HCT116 (cell line): ENCODE data around the gene ABRACL. TPM values are rescaled to one million over a fixed set of nuclear protein-coding genes. Genes with fewer than 3 reads are reported as not detected.

Experiments used
- ATAC-seq: fragments of 200-7000 bp; cut with Tn5 transposase; 2 replicates; pipeline ENCODE4 v1.9.1; 2020; ENCODE audit warnings: mild to moderate bottlenecking, moderate library complexity
- BruUV-seq: library from RNA; stranded (reverse); fragments of 400-500 nt; replicated peaks from 2 replicates; lab custom pipeline; 2021; lab: Mats Ljungman, UMichigan
- CTCF ChIA-PET: fragments of 300-600 bp; sonication (Branson Sonifier 250); formaldehyde crosslinking; loops from one replicate; lab custom pipeline; 2021; ENCODE audit warnings: antibody characterized with exemption; lab: Charles Lee
- POLR2A ChIA-PET: fragments of 300-600, 350-600 bp; sonication (Branson Sonifier 250); formaldehyde crosslinking; loops from one replicate; lab custom pipeline; 2021; ENCODE audit warnings: antibody characterized with exemption; lab: Charles Lee
- RAD21 ChIA-PET, 2 experiments: fragments of 300-600 bp; sonication (Branson Sonifier 250); formaldehyde crosslinking; loops; one replicate each; lab custom pipeline; 2023; ENCODE audit warnings: low total read pairs in 2 of 2; ENCODE audit not compliant: uncharacterized antibody in 2 of 2, unreplicated experiment in 2 of 2, low non-redundant PET in 1 of 2; lab: Charles Lee
- DNase-seq: peaks from one replicate; pipeline ENCODE4 v3.0.0-alpha.2; 2010; ENCODE audit warnings: low read depth, low spot score
- H2AFZ ChIP-seq: fragments of 200-600 bp; shearing (Covaris generic), sonication (generic); 2 replicates; pipeline ENCODE4 v1.6.1; 2017; ENCODE audit warnings: low read depth, mixed run types, mixed read lengths, antibody characterized with exemption, low read length; ENCODE audit not compliant: poor library complexity, severe bottlenecking
- H3K27ac ChIP-seq: 2 replicates; pipeline ENCODE4 v1.5.1; 2012; ENCODE audit warnings: low read depth, low read length
- H3K27me3 ChIP-seq: fragments of 200-600 bp; sonication (generic); 2 replicates; pipeline ENCODE4 v1.6.1; 2016; ENCODE audit warnings: mixed run types, low read length, mixed read lengths; ENCODE audit not compliant: insufficient read depth
- H3K36me3 ChIP-seq, 2 experiments: fragments of 200-500 bp in 1 of 2; fragments of 200-600 bp in 1 of 2; sonication (Bioruptor generic) in 1 of 2; sonication (generic) in 1 of 2; 2 replicates each; pipeline versions ENCODE4 v1.5.1 to v1.6.1; 2014 to 2016; ENCODE audit warnings: low read length in 2 of 2, inconsistent platforms in 1 of 2, mixed read lengths in 1 of 2, mixed run types in 1 of 2; ENCODE audit not compliant: insufficient read depth in 2 of 2, control insufficient read depth in 1 of 2
- H3K4me1 ChIP-seq, 2 experiments: fragments of 200-600 bp in 1 of 2; sonication (generic) in 1 of 2; 2 replicates each; pipeline versions ENCODE4 v1.5.1 to v1.6.1; 2012 to 2017; ENCODE audit warnings: low read length in 2 of 2, inconsistent platforms in 1 of 2, mild to moderate bottlenecking in 1 of 2, mixed read lengths in 1 of 2, mixed run types in 1 of 2, moderate library complexity in 1 of 2; ENCODE audit not compliant: insufficient read depth in 2 of 2, control insufficient read depth in 1 of 2
- H3K4me2 ChIP-seq: fragments of 200-600 bp; sonication (generic); 2 replicates; pipeline ENCODE4 v1.6.1; 2017; ENCODE audit warnings: mixed run types, low read length, mixed read lengths
- H3K4me3 ChIP-seq, 2 experiments: fragments of 200-600 bp in 1 of 2; sonication (generic) in 1 of 2; replicated peaks in 1 of 2; 2 replicates each; pipeline ENCODE4 v1.5.1; 2011 to 2016; ENCODE audit warnings: low read length in 2 of 2, control low read depth in 1 of 2, low read depth in 1 of 2, mild to moderate bottlenecking in 1 of 2, mixed read lengths in 1 of 2, mixed run types in 1 of 2
- H3K79me2 ChIP-seq: fragments of 200-600 bp; sonication (generic); 2 replicates; pipeline ENCODE4 v1.6.1; 2017; ENCODE audit warnings: mild to moderate bottlenecking, mixed run types, low read length, moderate library complexity, mixed read lengths; ENCODE audit not compliant: insufficient read depth
- H3K9ac ChIP-seq: fragments of 200-600 bp; sonication (generic); 2 replicates; pipeline ENCODE4 v1.6.1; 2016; ENCODE audit warnings: low read length, mixed read lengths
- H3K9me2 ChIP-seq: fragments of 200-600 bp; sonication (generic), shearing (Covaris generic); 2 replicates; pipeline ENCODE4 v1.6.1; 2017; ENCODE audit warnings: mixed run types, mild to moderate bottlenecking, moderate library complexity; ENCODE audit not compliant: insufficient read depth
- H3K9me3 ChIP-seq, 2 experiments: fragments of 200-500 bp in 1 of 2; fragments of 200-600 bp in 1 of 2; sonication (Bioruptor generic) in 1 of 2; sonication (generic) in 1 of 2; 2 replicates each; pipeline ENCODE4 v1.6.1; 2014 to 2017; ENCODE audit warnings: low read length in 2 of 2, mixed read lengths in 2 of 2, inconsistent platforms in 1 of 2, low read depth in 1 of 2, mild to moderate bottlenecking in 1 of 2, mixed run types in 1 of 2, moderate library complexity in 1 of 2; ENCODE audit not compliant: control insufficient read depth in 1 of 2, insufficient read depth in 1 of 2
- H4K20me1 ChIP-seq: fragments of 200-600 bp; sonication (generic), shearing (Covaris generic); 2 replicates; pipeline ENCODE4 v1.6.1; 2017; ENCODE audit warnings: mixed run types, mild to moderate bottlenecking, moderate library complexity; ENCODE audit not compliant: insufficient read depth
- CEBPB ChIP-seq: IDR thresholded peaks from 2 replicates; pipeline ENCODE4 v1.6.1; 2012; ENCODE audit warnings: low read depth
- EGR1 ChIP-seq: IDR thresholded peaks from 2 replicates; pipeline ENCODE4 v1.6.1; 2012; ENCODE audit warnings: low read depth
- ELF1 ChIP-seq: IDR thresholded peaks from 2 replicates; pipeline ENCODE4 v1.6.1; 2012; ENCODE audit warnings: low read depth, borderline replicate concordance
- EZH2 ChIP-seq: fragments of 200-600 bp; sonication (generic); IDR thresholded peaks from 2 replicates; pipeline ENCODE4 v1.6.1; 2017; ENCODE audit warnings: antibody characterized with exemption, mixed run types
- EZH2phosphoT487 ChIP-seq: fragments of 200-600 bp; IDR thresholded peaks from 2 replicates; pipeline ENCODE4 v1.6.1; 2018; ENCODE audit warnings: antibody characterized with exemption, borderline replicate concordance
- FOSL1 ChIP-seq: IDR thresholded peaks from 2 replicates; pipeline ENCODE4 v1.6.1; 2012; ENCODE audit warnings: low read depth
- JUND ChIP-seq: IDR thresholded peaks from 2 replicates; pipeline ENCODE4 v1.6.1; 2012
- POLR2A ChIP-seq: IDR thresholded peaks from 2 replicates; pipeline ENCODE4 v1.7.0; 2011; ENCODE audit warnings: borderline replicate concordance; ENCODE audit not compliant: insufficient read depth, insufficient read length; ENCODE audit errors: extremely low read depth
- POLR2AphosphoS5 ChIP-seq: IDR thresholded peaks from 2 replicates; pipeline ENCODE4 v1.6.1; 2011; ENCODE audit warnings: mild to moderate bottlenecking, low read depth, low read length, moderate library complexity
- RAD21 ChIP-seq: IDR thresholded peaks from 2 replicates; pipeline ENCODE4 v1.6.1; 2012; ENCODE audit warnings: low read depth, mild to moderate bottlenecking
- SIN3A ChIP-seq: IDR thresholded peaks from 2 replicates; pipeline ENCODE4 v1.6.1; 2012; ENCODE audit warnings: low read depth
- SP1 ChIP-seq: IDR thresholded peaks from 2 replicates; pipeline ENCODE4 v1.6.1; 2012; ENCODE audit warnings: low read depth
- SRF ChIP-seq: IDR thresholded peaks from 2 replicates; pipeline ENCODE4 v1.6.1; 2012; ENCODE audit warnings: low read depth
- TCF7L2 ChIP-seq: IDR thresholded peaks from 2 replicates; pipeline ENCODE4 v1.7.0; 2011; ENCODE audit warnings: borderline replicate concordance, inconsistent platforms; ENCODE audit not compliant: insufficient read depth, insufficient read length; ENCODE audit errors: extremely low read depth
- YY1 ChIP-seq: IDR thresholded peaks from 2 replicates; pipeline ENCODE4 v1.6.1; 2011; ENCODE audit warnings: low read length, low read depth, moderate library complexity, mild to moderate bottlenecking; ENCODE audit not compliant: insufficient replicate concordance; ENCODE audit errors: extremely low read depth
- ZFX ChIP-seq: fragments of 450-650 bp; IDR thresholded peaks from 2 replicates; pipeline ENCODE4 v1.6.1; 2017
- ZNF274 ChIP-seq: fragments of 200-500 bp; sonication (Bioruptor generic); IDR thresholded peaks from 2 replicates; pipeline ENCODE4 v1.6.1; 2014; ENCODE audit warnings: mild to moderate bottlenecking, low read depth, low read length, inconsistent platforms
- intact Hi-C: fragments of 100-400 bp; cut with micrococcal nuclease; formaldehyde crosslinking; loops from 2 replicates; pipeline ENCODE4 v1.10.0; 2022
- total RNA-seq: library from RNA; stranded (reverse); gene quantifications from one replicate; pipeline ENCODE4 v1.2.1, GENCODE V29; 2021; ENCODE audit not compliant: unreplicated experiment
- TF ChIP-seq, protein P1 (sequence below): IDR thresholded peaks from 2 replicates; pipeline ENCODE4 v1.6.1; 2012
- TF ChIP-seq, protein P2 (sequence below): IDR thresholded peaks from 2 replicates; pipeline ENCODE4 v1.6.1; 2012
- TF ChIP-seq, protein P3 (sequence below), 3 experiments: fragments of 200-600 bp in 1 of 3; sonication (generic) in 1 of 3; IDR thresholded peaks in 2 of 3; conservative IDR thresholded peaks in 1 of 3; 2 replicates each; pipeline ENCODE4 v1.5.1; 2012 to 2017; ENCODE audit warnings: low read depth in 2 of 3, low read length in 2 of 3, antibody characterized with exemption in 1 of 3, borderline replicate concordance in 1 of 3, control low read depth in 1 of 3, mild to moderate bottlenecking in 1 of 3, mixed read lengths in 1 of 3, mixed run types in 1 of 3, moderate library complexity in 1 of 3; ENCODE audit not compliant: insufficient read depth in 1 of 3

The ABRACL gene
- total RNA-seq, 1 experiment from 2014 or later: 47.4 TPM

GRCh38 chr6:139062932-139063646, 34.5 kb downstream of the ABRACL start:
- no peak for DNase-seq
- Histone ChIP-seq H3K79me2 (no peaks in the 10 kb centered on the region), H3K4me3 (no peak overlapping the region), H3K4me2 (no peak overlapping the region), H3K9me3 (no peaks in the 10 kb centered on the region), H3K27me3 (no peaks in the 10 kb centered on the region), H3K9me2 (no peaks in the 10 kb centered on the region), H4K20me1 (no peaks in the 10 kb centered on the region), H3K36me3 (no peaks in the 10 kb centered on the region), H3K4me1 (peaks cover 2 to 9% of the 10 kb centered on the region in 2 experiments; a peak in 3 of 4 replicates), H3K9ac (no peak overlapping the region), H2AFZ (no peak overlapping the region), H3K27ac (no peak overlapping the region)
- TF ChIP-seq, protein P1, sequence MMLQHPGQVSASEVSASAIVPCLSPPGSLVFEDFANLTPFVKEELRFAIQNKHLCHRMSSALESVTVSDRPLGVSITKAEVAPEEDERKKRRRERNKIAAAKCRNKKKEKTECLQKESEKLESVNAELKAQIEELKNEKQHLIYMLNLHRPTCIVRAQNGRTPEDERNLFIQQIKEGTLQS: no peak
- TF ChIP-seq, protein P2, sequence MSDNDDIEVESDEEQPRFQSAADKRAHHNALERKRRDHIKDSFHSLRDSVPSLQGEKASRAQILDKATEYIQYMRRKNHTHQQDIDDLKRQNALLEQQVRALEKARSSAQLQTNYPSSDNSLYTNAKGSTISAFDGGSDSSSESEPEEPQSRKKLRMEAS: no peak
- TF ChIP-seq TCF7L2: no peak
- no peak for TF ChIP-seq EZH2
- TF ChIP-seq POLR2A: no peak
- TF ChIP-seq SIN3A: no peak
- no peak for TF ChIP-seq ZFX
- TF ChIP-seq ELF1: no peak
- no peak for TF ChIP-seq ZNF274
- no peak for TF ChIP-seq JUND
- no peak for TF ChIP-seq EGR1
- no peak for TF ChIP-seq SRF
- TF ChIP-seq CEBPB: no peak
- TF ChIP-seq, protein P3, sequence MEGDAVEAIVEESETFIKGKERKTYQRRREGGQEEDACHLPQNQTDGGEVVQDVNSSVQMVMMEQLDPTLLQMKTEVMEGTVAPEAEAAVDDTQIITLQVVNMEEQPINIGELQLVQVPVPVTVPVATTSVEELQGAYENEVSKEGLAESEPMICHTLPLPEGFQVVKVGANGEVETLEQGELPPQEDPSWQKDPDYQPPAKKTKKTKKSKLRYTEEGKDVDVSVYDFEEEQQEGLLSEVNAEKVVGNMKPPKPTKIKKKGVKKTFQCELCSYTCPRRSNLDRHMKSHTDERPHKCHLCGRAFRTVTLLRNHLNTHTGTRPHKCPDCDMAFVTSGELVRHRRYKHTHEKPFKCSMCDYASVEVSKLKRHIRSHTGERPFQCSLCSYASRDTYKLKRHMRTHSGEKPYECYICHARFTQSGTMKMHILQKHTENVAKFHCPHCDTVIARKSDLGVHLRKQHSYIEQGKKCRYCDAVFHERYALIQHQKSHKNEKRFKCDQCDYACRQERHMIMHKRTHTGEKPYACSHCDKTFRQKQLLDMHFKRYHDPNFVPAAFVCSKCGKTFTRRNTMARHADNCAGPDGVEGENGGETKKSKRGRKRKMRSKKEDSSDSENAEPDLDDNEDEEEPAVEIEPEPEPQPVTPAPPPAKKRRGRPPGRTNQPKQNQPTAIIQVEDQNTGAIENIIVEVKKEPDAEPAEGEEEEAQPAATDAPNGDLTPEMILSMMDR (IDR thresholded peaks at IDR 0.05 in 2 of 3, conservative IDR thresholded peaks at IDR 0.05 in 1 of 3; ENCODE audit: borderline replicate concordance in 1 of 3, insufficient read depth in 1 of 3, low read depth in 2 of 3, low read length in 2 of 3): no peak
- no peak for TF ChIP-seq EZH2phosphoT487
- TF ChIP-seq POLR2AphosphoS5: no peak
- TF ChIP-seq RAD21: no peak
- TF ChIP-seq YY1: no peak
- TF ChIP-seq FOSL1: no peak
- TF ChIP-seq SP1: no peak
- BruUV-seq: no TSS peak
- no peak for ATAC-seq
- RAD21 ChIA-PET: no interaction called here
- POLR2A ChIA-PET: no interaction called here
- intact Hi-C loops: no loop called here
- CTCF ChIA-PET: no interaction called here
